H9 (cell line): ENCODE data around the gene RHOB. TPM values are rescaled to one million over a fixed set of nuclear protein-coding genes. Genes with fewer than 3 reads are reported as not detected.

Source experiments
- DNase-seq: peaks from one replicate; pipeline ENCODE4 v3.0.0-alpha.2; 2017
- H2AFZ ChIP-seq: one replicate; pipeline ENCODE4 v1.6.1; 2013; ENCODE audit warnings: mild to moderate bottlenecking, low read length, control low read depth, moderate library complexity
- H2AK5ac ChIP-seq: 2 replicates; pipeline ENCODE4 v1.6.1; 2013; ENCODE audit warnings: low read length, control low read depth, mixed read lengths; ENCODE audit not compliant: insufficient read length
- H2BK120ac ChIP-seq: one replicate; pipeline ENCODE4 v1.6.1; 2013; ENCODE audit warnings: low read depth, mild to moderate bottlenecking, low read length, control low read depth, inconsistent platforms; ENCODE audit not compliant: poor library complexity, severe bottlenecking
- H2BK12ac ChIP-seq: 2 replicates; pipeline ENCODE4 v1.6.1; 2013; ENCODE audit warnings: low read length, control low read depth, mixed read lengths, low read depth; ENCODE audit not compliant: insufficient read length
- H2BK15ac ChIP-seq: 2 replicates; pipeline ENCODE4 v1.6.1; 2013; ENCODE audit warnings: low read depth, low read length, control low read depth
- H2BK20ac ChIP-seq: one replicate; pipeline ENCODE4 v1.6.1; 2013; ENCODE audit warnings: low read depth, mild to moderate bottlenecking, low read length, control low read depth, inconsistent platforms; ENCODE audit not compliant: poor library complexity, severe bottlenecking
- H2BK5ac ChIP-seq: 2 replicates; pipeline ENCODE4 v1.6.1; 2013; ENCODE audit warnings: low read length, control low read depth, mixed read lengths; ENCODE audit not compliant: insufficient read length
- H3K14ac ChIP-seq: 2 replicates; pipeline ENCODE4 v1.6.1; 2013; ENCODE audit warnings: low read length, control low read depth; ENCODE audit not compliant: insufficient read depth
- H3K18ac ChIP-seq: 2 replicates; pipeline ENCODE4 v1.6.1; 2013; ENCODE audit warnings: low read depth, mild to moderate bottlenecking, mixed read lengths, low read length, control low read depth; ENCODE audit not compliant: insufficient read length
- H3K23ac ChIP-seq: 2 replicates; pipeline ENCODE4 v1.6.1; 2013; ENCODE audit warnings: low read length, control low read depth, mixed read lengths, low read depth; ENCODE audit not compliant: insufficient read length
- H3K23me2 ChIP-seq: 2 replicates; pipeline ENCODE4 v1.6.1; 2013; ENCODE audit warnings: low read depth, mild to moderate bottlenecking, mixed read lengths, low read length, control low read depth; ENCODE audit not compliant: insufficient read length, poor library complexity, severe bottlenecking
- H3K27ac ChIP-seq: 2 replicates; pipeline ENCODE4 v1.5.1; 2013; ENCODE audit warnings: low read length, control low read depth, mixed read lengths, low read depth; ENCODE audit not compliant: insufficient read length
- H3K27me3 ChIP-seq: 2 replicates; pipeline ENCODE4 v1.6.1; 2013; ENCODE audit warnings: low read length, control low read depth, inconsistent platforms; ENCODE audit not compliant: insufficient read depth
- H3K4ac ChIP-seq: 2 replicates; pipeline ENCODE4 v1.6.1; 2013; ENCODE audit warnings: low read depth, mild to moderate bottlenecking, control low read depth, inconsistent platforms, low read length, moderate library complexity
- H3K4me1 ChIP-seq: 2 replicates; pipeline ENCODE4 v1.6.1; 2013; ENCODE audit warnings: low read length, control low read depth, inconsistent platforms; ENCODE audit not compliant: insufficient read depth
- H3K4me2 ChIP-seq: 2 replicates; pipeline ENCODE4 v1.6.1; 2013; ENCODE audit warnings: low read length, control low read depth, mixed read lengths; ENCODE audit not compliant: insufficient read length, insufficient read depth
- H3K56ac ChIP-seq: 2 replicates; pipeline ENCODE4 v1.6.1; 2013; ENCODE audit warnings: low read depth, mild to moderate bottlenecking, mixed read lengths, low read length, control low read depth; ENCODE audit not compliant: insufficient read length
- H3K79me1 ChIP-seq: 2 replicates; pipeline ENCODE4 v1.6.1; 2013; ENCODE audit warnings: low read depth, mild to moderate bottlenecking, moderate library complexity, low read length, control low read depth, inconsistent platforms; ENCODE audit not compliant: insufficient read depth, poor library complexity, severe bottlenecking
- H3K79me2 ChIP-seq: 2 replicates; pipeline ENCODE4 v1.6.1; 2013; ENCODE audit warnings: low read length, control low read depth, inconsistent platforms; ENCODE audit not compliant: insufficient read depth
- H3K9ac ChIP-seq: 2 replicates; pipeline ENCODE4 v1.6.1; 2013; ENCODE audit warnings: low read length, control low read depth, mixed read lengths; ENCODE audit not compliant: insufficient read length; ENCODE audit errors: extremely low read depth
- H3K9me3 ChIP-seq: one replicate; pipeline ENCODE4 v1.6.1; 2013; ENCODE audit warnings: low read depth, low read length, inconsistent platforms; ENCODE audit not compliant: control insufficient read depth
- H3T11ph ChIP-seq: one replicate; pipeline ENCODE4 v1.6.1; 2013; ENCODE audit warnings: mild to moderate bottlenecking, low read length, control low read depth, inconsistent platforms
- H4K20me1 ChIP-seq: one replicate; pipeline ENCODE4 v1.6.1; 2013; ENCODE audit not compliant: control insufficient read depth, insufficient read length, insufficient read depth
- H4K5ac ChIP-seq: 2 replicates; pipeline ENCODE4 v1.6.1; 2013; ENCODE audit warnings: low read depth, mild to moderate bottlenecking, mixed read lengths, low read length, control low read depth; ENCODE audit not compliant: insufficient read length
- H4K8ac ChIP-seq: replicated peaks from 2 replicates; pipeline ENCODE4 v1.6.1; 2013; ENCODE audit warnings: low read length, control low read depth, mixed read lengths, low read depth; ENCODE audit not compliant: insufficient read length
- H4K91ac ChIP-seq: 2 replicates; pipeline ENCODE4 v1.6.1; 2013; ENCODE audit warnings: low read depth, mild to moderate bottlenecking, moderate library complexity, mixed read lengths, low read length, control low read depth; ENCODE audit not compliant: insufficient read length
- H3K27ac Mint-ChIP-seq, 3 experiments: 2 replicates in 2 of 3; 3 replicates in 1 of 3; pipeline ENCODE4 v1.8.0; 2020 to 2021; ENCODE audit warnings: mixed read lengths in 3 of 3, mild to moderate bottlenecking in 1 of 3, moderate library complexity in 1 of 3
- H3K27me3 Mint-ChIP-seq: 2 replicates; pipeline ENCODE4 v1.8.0; 2021; ENCODE audit warnings: low read depth, mild to moderate bottlenecking, moderate library complexity, mixed read lengths
- H3K36me3 Mint-ChIP-seq, 3 experiments: 2 replicates in 2 of 3; 3 replicates in 1 of 3; pipeline ENCODE4 v1.8.0; 2020 to 2021; ENCODE audit warnings: low read depth in 3 of 3, mixed read lengths in 3 of 3; ENCODE audit not compliant: insufficient read depth in 1 of 3
- H3K4me1 Mint-ChIP-seq, 2 experiments: 2 replicates each; pipeline ENCODE4 v1.8.0; 2020; ENCODE audit warnings: mixed read lengths in 2 of 2
- H3K4me3 Mint-ChIP-seq, 2 experiments: 2 replicates in 1 of 2; 3 replicates in 1 of 2; pipeline ENCODE4 v1.8.0; 2020 to 2021; ENCODE audit warnings: mild to moderate bottlenecking in 2 of 2, mixed read lengths in 2 of 2, moderate library complexity in 1 of 2
- H3K9me3 Mint-ChIP-seq, 2 experiments: 2 replicates in 1 of 2; 3 replicates in 1 of 2; pipeline ENCODE4 v1.8.0; 2020; ENCODE audit warnings: mild to moderate bottlenecking in 2 of 2, mixed read lengths in 2 of 2, moderate library complexity in 1 of 2
- WGBS: extraction: QIAGEN DNeasy Blood & Tissue Kit; methylation state at CpG from one replicate; pipeline ENCODE4 v1.1.7; 2013; ENCODE audit warnings: missing lambda C conversion rate, low lambda C conversion rate, mixed read lengths; ENCODE audit not compliant: insufficient read length; ENCODE audit errors: extremely low coverage; 5-methylcytosine and 5-hydroxymethylcytosine counted together
- total RNA-seq: library from RNA; stranded (reverse); gene quantifications from 2 replicates; pipeline ENCODE4 v1.2.1, GENCODE V29; 2021
- TF ChIP-seq, protein P1 (sequence below): fragments of 200-600 bp; sonication (generic); conservative IDR thresholded peaks from 3 replicates; pipeline ENCODE4 v1.8.0; 2021; ENCODE audit warnings: antibody characterized with exemption, mild to moderate bottlenecking

RHOB gene
- total RNA-seq, 1 experiment from 2014 or later: 10.3 TPM

DNA sequence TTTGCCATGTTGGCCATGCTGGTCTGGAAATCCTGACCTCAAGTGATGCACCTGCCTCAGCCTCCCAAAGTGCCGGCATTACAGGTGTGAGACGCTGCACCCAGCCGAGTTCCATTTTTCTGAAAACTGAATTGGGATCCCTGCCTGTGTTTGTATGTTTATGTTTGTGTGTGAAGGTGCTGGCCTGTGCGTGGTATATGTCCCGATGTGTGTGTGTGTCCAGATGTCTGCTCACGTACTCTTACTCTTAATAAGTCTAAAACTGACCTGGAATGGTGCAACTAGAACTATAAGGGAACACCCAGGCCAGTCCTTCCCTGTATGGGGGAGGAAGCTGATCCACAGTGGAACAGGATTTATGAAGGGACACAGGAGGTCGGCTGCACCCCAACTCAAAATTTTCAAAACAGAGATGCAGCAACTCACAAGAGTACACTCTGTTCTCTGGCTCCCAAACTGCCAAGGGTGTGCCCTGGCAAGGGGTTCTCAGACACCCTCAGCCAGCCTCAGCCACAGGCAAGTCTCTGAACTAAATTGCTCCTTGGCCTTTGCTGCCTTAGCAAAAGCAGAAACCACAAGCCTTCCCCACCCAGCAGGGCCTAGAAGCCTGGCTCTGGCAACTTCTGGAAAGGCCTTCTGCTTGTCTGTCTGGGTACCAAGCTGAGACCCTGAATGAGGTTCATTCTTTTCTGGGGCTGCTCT lies 36.5 kb downstream of the RHOB start:
- H4K5ac ChIP-seq: no peak overlapping the region
- no peaks in the 10 kb centered on the region; a peak in 1 of 7 replicates for H3K36me3 Mint-ChIP-seq
- no peak overlapping the region for H2BK15ac ChIP-seq
- H4K91ac ChIP-seq: no peak overlapping the region
- H3K23ac ChIP-seq: no peak overlapping the region
- no peak overlapping the region for H2AK5ac ChIP-seq
- no peak overlapping the region for H3K14ac ChIP-seq
- H3K9me3 Mint-ChIP-seq: no peaks in the 10 kb centered on the region
- no peak overlapping the region for H3K4me2 ChIP-seq
- no peak for DNase-seq
- no peak overlapping the region for H3K9ac ChIP-seq
- H2BK5ac ChIP-seq: no peak overlapping the region
- H2BK20ac ChIP-seq: no peak overlapping the region
- TF ChIP-seq, protein P1, sequence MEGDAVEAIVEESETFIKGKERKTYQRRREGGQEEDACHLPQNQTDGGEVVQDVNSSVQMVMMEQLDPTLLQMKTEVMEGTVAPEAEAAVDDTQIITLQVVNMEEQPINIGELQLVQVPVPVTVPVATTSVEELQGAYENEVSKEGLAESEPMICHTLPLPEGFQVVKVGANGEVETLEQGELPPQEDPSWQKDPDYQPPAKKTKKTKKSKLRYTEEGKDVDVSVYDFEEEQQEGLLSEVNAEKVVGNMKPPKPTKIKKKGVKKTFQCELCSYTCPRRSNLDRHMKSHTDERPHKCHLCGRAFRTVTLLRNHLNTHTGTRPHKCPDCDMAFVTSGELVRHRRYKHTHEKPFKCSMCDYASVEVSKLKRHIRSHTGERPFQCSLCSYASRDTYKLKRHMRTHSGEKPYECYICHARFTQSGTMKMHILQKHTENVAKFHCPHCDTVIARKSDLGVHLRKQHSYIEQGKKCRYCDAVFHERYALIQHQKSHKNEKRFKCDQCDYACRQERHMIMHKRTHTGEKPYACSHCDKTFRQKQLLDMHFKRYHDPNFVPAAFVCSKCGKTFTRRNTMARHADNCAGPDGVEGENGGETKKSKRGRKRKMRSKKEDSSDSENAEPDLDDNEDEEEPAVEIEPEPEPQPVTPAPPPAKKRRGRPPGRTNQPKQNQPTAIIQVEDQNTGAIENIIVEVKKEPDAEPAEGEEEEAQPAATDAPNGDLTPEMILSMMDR: no peak
- no peaks in the 10 kb centered on the region for H4K20me1 ChIP-seq
- H3K79me1 ChIP-seq: no peaks in the 10 kb centered on the region
- H3K4ac ChIP-seq: no peak overlapping the region
- peaks cover 17% of the 10 kb centered on the region in 2 experiments for H3K4me1 Mint-ChIP-seq
- H3K27me3 Mint-ChIP-seq: peaks cover 37% of the 10 kb centered on the region
- no peaks in the 10 kb centered on the region for H3K79me2 ChIP-seq
- no peak overlapping the region for H3K27ac Mint-ChIP-seq
- H3T11ph ChIP-seq: no peak overlapping the region
- H4K8ac ChIP-seq: no peak overlapping the region
- H3K27me3 ChIP-seq: no peaks in the 10 kb centered on the region
- H3K4me3 Mint-ChIP-seq: no peak overlapping the region
- no peaks in the 10 kb centered on the region for H3K9me3 ChIP-seq
- H3K27ac ChIP-seq: no peak overlapping the region
- no peak overlapping the region for H3K56ac ChIP-seq
- H3K23me2 ChIP-seq: no peaks in the 10 kb centered on the region
- peaks cover 2% of the 10 kb centered on the region; the same call in 1 of the 2 replicates for H3K4me1 ChIP-seq
- no CpG with 5 or more reads among the region's 7 CpGs for WGBS
- H2AFZ ChIP-seq: no peak overlapping the region
- no peak overlapping the region for H2BK120ac ChIP-seq
- H2BK12ac ChIP-seq: no peak overlapping the region
- no peak overlapping the region for H3K18ac ChIP-seq
